DMS79 treated with DMSO at 0.1 percent for 48 hours (cell line): ENCODE data around the gene C4BPB.
A peak's percentile ranks its signal among the peaks of the same experiment; 100 is the strongest.

ENCODE experiments used
- DNase-seq: peaks from one replicate; lab custom pipeline; 2025; lab: John Stamatoyannopoulos, UW

Gene C4BPB

GRCh38 chr1:207060596-207060995 lies 28.1 kb upstream of the C4BPB start:
- no peak for DNase-seq

- no peak for DNase-seq
These were observed 26.6 kb upstream of the C4BPB start for GRCh38 chr1:207062058-207062457.

GRCh38 chr1:207063014-207063413 lies 25.6 kb upstream of the C4BPB start:
- DNase-seq = no peak

GRCh38 chr1:207064561-207064960 lies 24.1 kb upstream of the C4BPB start:
- DNase-seq = no peak

- no peak for DNase-seq
These were observed 21.5 kb upstream of the C4BPB start for GRCh38 chr1:207067185-207067584.

- DNase-seq = no peak
These were observed 21.0 kb upstream of the C4BPB start for GRCh38 chr1:207067665-207068064.

GRCh38 chr1:207069061-207069460 lies 19.6 kb upstream of the C4BPB start:
- DNase-seq = no peak

- DNase-seq = peak; percentile 13
These were observed 18.7 kb upstream of the C4BPB start for GRCh38 chr1:207069858-207070506.

GRCh38 chr1:207070811-207071210 lies 17.8 kb upstream of the C4BPB start:
- no peak for DNase-seq

GRCh38 chr1:207071426-207071825 lies 17.2 kb upstream of the C4BPB start:
- DNase-seq = no peak

GRCh38 chr1:207072233-207072632 lies 16.4 kb upstream of the C4BPB start:
- DNase-seq = no peak

GRCh38 chr1:207073906-207074820 lies 14.5 kb upstream of the C4BPB start:
- no peak for DNase-seq

GRCh38 chr1:207076181-207076955 lies 12.3 kb upstream of the C4BPB start:
- DNase-seq = no peak

GRCh38 chr1:207077012-207077411 lies 11.6 kb upstream of the C4BPB start:
- no peak for DNase-seq

GRCh38 chr1:207077470-207078377 lies 10.9 kb upstream of the C4BPB start:
- peak; percentile 71 for DNase-seq

GRCh38 chr1:207078578-207079132 lies 10.0 kb upstream of the C4BPB start:
- DNase-seq = no peak

- DNase-seq = no peak
These were observed 8.9 kb upstream of the C4BPB start for GRCh38 chr1:207079706-207080241.

GRCh38 chr1:207081088-207081487 lies 7.6 kb upstream of the C4BPB start:
- no peak for DNase-seq

GRCh38 chr1:207081806-207082205 lies 6.9 kb upstream of the C4BPB start:
- DNase-seq = no peak

GRCh38 chr1:207084232-207084631 lies 4.4 kb upstream of the C4BPB start:
- DNase-seq = no peak

- DNase-seq = peak; percentile 38
These were observed 3.9 kb upstream of the C4BPB start for GRCh38 chr1:207084701-207085180.
